HL-60 (cell line): Measurements from ENCODE around the gene NEDD4L.

Experiments
- DNase-seq, 2 experiments: peaks; one replicate each; pipeline ENCODE4 v3.0.0-alpha.2; 2010 to 2020; ENCODE audit warnings: low read depth in 1 of 2, low spot score in 1 of 2
- H3K27ac ChIP-seq: fragments of 250-450 bp; sonication (Bioruptor Pico); replicated peaks from 2 replicates; pipeline ENCODE4 v1.5.1; 2020; ENCODE audit warnings: mild to moderate bottlenecking, moderate library complexity
- H3K27me3 ChIP-seq: fragments of 250-450 bp; sonication (Bioruptor Pico); 2 replicates; pipeline ENCODE4 v1.5.1; 2021; ENCODE audit warnings: mild to moderate bottlenecking, moderate library complexity; ENCODE audit not compliant: insufficient read depth, poor library complexity, severe bottlenecking
- H3K4me3 ChIP-seq: replicated peaks from 2 replicates; pipeline ENCODE4 v1.5.1; 2011; ENCODE audit warnings: mild to moderate bottlenecking, control low read depth, low read length; ENCODE audit not compliant: insufficient read depth
- CTCF ChIP-seq: IDR thresholded peaks from one replicate; pipeline ENCODE4 v1.5.1; 2011; ENCODE audit warnings: low read length, control low read depth, inconsistent platforms; ENCODE audit not compliant: insufficient read depth
- GABPA ChIP-seq: IDR thresholded peaks from 2 replicates; pipeline ENCODE4 v1.6.1; 2012; ENCODE audit warnings: low read depth
- POLR2AphosphoS5 ChIP-seq: IDR thresholded peaks from 2 replicates; pipeline ENCODE4 v1.6.1; 2012; ENCODE audit warnings: low read depth
- REST ChIP-seq: IDR thresholded peaks from 2 replicates; pipeline ENCODE4 v1.6.1; 2012; ENCODE audit warnings: low read depth; ENCODE audit not compliant: insufficient replicate concordance
- SPI1 ChIP-seq: IDR thresholded peaks from 2 replicates; pipeline ENCODE4 v1.6.1; 2012; ENCODE audit warnings: low read depth, mild to moderate bottlenecking, borderline replicate concordance

The NEDD4L gene

DNA sequence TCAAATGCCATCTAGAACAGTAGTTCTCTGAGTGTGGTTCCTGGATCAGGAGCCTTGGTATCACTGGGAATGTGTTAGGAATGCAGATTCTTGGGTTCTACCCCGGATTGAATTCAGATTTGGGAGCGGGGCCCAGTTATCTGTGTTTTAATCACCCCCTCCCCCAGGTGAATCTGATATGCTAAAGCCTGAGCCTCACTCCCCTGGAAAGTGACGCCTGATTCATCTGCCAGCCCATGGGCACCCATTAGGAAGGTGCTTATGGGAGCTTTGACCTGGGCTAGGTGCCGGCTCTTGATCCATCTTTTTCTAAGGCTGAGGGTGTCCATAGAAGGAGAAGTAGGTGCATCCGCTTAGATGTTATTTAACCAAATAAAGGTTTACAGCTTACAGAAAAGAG, 199.4 kb downstream of the NEDD4L start:
- no peak overlapping the region for H3K4me3 ChIP-seq
- DNase-seq, result no peak
- TF ChIP-seq SPI1 (no peak), CTCF (no peak), REST (no peak), GABPA (no peak), POLR2AphosphoS5 (no peak)
- H3K27ac ChIP-seq, result no peak overlapping the region
- H3K27me3 ChIP-seq, result no peaks in the 10 kb centered on the region

DNA sequence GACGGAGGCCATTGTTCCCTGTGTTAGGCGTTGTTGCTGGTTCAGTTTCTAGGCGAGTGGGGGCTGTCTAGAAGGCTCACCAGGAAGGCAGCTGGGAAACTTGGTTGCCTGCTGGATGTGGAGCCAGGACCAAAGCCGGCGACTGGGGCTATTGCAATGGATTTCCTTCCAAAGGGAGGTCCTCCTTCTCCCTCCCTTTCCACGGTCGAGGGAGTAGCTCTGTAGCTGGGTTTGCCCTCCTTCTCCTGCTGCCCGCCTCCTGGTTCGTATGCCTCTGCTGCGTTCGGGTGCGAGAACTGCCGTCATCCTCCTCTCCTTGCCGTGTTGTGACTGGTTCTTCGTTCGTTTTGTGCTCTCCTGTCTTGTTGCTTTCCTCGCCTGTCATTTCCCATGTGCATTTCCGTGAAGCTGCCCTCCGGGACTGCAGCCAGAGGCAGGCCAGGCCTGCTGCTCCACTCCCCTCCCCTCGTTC, 203.4 kb downstream of the NEDD4L start:
- no peak for TF ChIP-seq CTCF
- no peak for TF ChIP-seq POLR2AphosphoS5
- TF ChIP-seq GABPA, result no peak
- no peak for TF ChIP-seq REST
- TF ChIP-seq SPI1, result no peak
- Histone ChIP-seq H3K4me3 (no peak overlapping the region), H3K27ac (no peak overlapping the region), H3K27me3 (peaks cover 4% of the 10 kb centered on the region)
- DNase-seq, result no peak

DNA sequence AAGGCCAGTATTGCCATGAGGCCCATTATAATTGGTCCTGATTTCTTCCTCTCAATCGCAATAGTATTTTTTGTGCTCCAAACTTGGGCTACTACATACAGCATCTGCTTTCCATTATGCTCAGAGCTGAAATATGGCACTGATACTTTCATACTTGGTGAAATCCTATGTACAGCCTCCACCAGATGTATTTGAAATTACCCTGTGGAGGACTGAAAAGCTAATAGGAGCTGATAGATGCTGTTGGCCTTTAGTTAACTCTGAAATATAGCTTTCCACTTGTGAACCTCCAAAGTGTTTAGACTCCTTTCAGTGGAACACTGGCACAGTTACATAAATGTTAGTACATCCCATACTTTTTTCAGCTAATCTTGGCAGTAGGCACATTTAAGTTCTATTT, 205.7 kb downstream of the NEDD4L start:
- Histone ChIP-seq H3K27ac (no peak overlapping the region), H3K27me3 (peaks cover 7% of the 10 kb centered on the region), H3K4me3 (no peak overlapping the region)
- no peak for TF ChIP-seq CTCF
- no peak for DNase-seq

GRCh38 chr18:58251416-58251815, 207.4 kb downstream of the NEDD4L start:
- no peak for TF ChIP-seq POLR2AphosphoS5
- TF ChIP-seq SPI1, result no peak
- TF ChIP-seq GABPA, result no peak
- no peak for TF ChIP-seq CTCF
- TF ChIP-seq REST, result no peak

More at GRCh38 chr18:58251416-58251815, 207.4 kb downstream of the NEDD4L start:
- no peak for DNase-seq
- H3K27ac ChIP-seq, result no peak overlapping the region
- no peak overlapping the region for H3K4me3 ChIP-seq
- peaks cover 7% of the 10 kb centered on the region for H3K27me3 ChIP-seq
